HG03469 (cell line): ENCODE results near the gene PSMD4.

Experiments used
- ATAC-seq: cut with Tn5 transposase; IDR thresholded peaks from one replicate; pipeline ENCODE4 v1.9.1; 2021; ENCODE audit warnings: mild to moderate bottlenecking, moderate library complexity, moderate number of reproducible peaks; ENCODE audit not compliant: unreplicated experiment

PSMD4 gene

GRCh38 chr1:151293093-151293492 lies 38.6 kb downstream of the PSMD4 start:
- ATAC-seq, result no peak

GRCh38 chr1:151294742-151295462 lies 40.4 kb downstream of the PSMD4 start:
- ATAC-seq, result no peak

DNA sequence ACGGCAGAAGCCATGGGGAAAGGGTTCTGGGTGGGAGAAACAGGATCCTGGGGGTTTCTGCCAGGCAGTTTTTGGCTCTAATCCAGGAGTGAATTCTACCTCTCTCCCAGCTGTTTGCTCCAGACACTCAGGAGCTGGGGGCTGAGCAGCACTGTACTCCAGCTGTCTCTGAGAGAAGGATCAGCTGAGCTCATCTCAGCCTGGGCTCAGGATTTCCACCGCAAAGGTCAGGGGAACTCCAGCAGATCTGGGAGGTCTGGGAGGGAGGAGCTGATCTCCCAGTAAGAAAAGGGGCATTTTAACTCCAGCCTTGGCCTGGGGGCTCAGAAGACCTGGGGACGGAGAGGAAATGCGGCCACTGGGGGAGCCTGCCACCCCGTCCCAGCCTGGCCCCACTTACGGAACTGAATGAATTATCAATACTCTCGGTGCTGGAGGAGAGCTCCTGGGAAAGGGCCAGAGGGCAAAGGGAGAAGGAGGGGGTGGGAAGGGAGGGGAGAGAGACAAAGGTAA lies 55.3 kb downstream of the PSMD4 start:
- ATAC-seq, result no peak

DNA sequence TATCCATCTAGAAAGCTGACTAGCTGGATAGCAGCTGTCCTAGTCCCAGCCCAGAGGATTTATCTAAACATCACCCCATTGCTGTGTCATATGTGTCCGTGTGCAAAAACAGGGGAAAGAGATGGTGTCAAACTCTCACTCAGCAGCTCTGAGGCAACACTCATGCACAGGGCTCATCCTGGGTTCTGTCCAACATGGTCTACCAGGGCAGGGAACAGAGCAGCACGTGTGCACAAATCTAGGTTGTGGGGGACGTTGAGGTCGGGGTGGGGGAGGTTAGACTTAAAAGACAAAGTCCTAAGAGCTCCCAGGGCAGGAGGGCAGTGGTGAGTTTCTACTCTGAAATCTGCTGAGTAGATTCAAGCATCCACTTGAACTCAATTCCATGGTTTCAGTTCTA lies 56.5 kb downstream of the PSMD4 start:
- ATAC-seq, result no peak

- ATAC-seq, result no peak
These were observed 57.2 kb downstream of the PSMD4 start for GRCh38 chr1:151311589-151312331.

GRCh38 chr1:151312411-151312810 lies 57.9 kb downstream of the PSMD4 start:
- no peak for ATAC-seq

- no peak for ATAC-seq
These were observed 58.3 kb downstream of the PSMD4 start for GRCh38 chr1:151312826-151313225.

- ATAC-seq, result no peak
These were observed 59.0 kb downstream of the PSMD4 start for GRCh38 chr1:151313501-151313900.

DNA sequence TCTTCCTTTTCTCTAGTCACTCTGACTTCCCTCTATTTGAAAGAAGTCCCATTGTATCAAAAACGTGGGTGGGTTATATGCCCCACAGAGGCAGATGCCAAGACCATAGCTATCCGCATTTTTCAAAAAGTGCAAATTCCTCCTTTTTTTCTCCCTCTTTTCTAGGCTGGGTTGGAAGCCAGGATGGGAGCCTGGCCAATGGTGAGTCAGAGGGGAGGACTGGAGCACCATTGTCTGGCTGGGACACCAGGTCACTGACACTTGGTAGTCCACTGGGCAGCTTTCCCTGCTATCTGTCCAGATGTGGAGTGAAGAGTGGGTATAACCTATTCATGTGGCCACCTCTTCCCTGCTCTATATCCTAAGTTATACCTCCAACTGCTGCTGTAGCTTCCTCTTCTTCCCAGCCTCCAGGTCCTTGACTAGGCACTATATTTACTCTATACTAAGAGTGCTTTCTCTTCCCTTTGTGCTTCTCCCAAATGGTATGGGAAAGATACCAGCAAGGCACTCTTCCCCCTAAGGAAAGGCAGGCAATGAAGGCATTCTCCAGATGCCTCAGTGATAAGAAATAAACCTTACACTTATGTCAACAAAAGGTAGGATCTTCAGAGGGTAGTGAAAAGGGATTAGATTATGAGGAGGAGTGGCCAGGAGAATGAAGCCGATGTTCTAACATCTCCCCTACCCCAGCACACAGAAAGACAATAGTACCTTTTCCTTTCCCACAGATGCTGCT lies 59.8 kb downstream of the PSMD4 start:
- ATAC-seq, result no peak

DNA sequence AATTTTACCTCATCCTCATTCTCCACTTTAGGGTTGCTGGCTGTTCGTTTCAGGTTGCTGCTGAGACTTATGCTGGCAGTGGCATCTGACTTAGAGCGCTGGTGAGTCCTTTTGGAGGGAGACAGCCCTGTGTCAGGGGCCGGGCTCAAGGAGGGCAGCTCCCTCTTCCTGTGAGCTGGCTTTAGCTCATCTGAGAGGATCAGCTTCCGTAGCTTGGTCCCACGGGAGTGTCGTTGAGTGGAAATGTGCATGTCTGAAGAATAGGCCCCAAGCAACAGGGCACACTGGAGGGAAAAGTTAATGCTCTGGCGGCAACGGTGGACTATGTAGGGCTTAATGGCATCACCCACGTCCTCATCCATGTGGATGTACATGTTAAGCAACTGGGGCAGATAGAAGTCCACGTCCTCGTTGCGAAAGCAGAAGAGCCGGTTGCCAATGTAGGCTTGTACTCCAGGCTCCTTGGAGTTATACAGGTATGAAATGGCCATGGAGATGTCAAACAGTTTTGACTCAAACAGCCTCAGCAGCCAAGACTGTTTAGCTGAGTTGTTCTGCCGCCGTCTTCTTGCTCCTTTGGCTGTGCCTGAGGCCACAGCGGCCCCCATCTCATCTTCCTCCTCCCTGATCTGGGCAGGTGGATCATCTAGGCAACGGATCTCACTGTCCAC lies 61.2 kb downstream of the PSMD4 start:
- ATAC-seq, result no peak
